ENCODE results near the gene CSK.

The CSK gene

DNA sequence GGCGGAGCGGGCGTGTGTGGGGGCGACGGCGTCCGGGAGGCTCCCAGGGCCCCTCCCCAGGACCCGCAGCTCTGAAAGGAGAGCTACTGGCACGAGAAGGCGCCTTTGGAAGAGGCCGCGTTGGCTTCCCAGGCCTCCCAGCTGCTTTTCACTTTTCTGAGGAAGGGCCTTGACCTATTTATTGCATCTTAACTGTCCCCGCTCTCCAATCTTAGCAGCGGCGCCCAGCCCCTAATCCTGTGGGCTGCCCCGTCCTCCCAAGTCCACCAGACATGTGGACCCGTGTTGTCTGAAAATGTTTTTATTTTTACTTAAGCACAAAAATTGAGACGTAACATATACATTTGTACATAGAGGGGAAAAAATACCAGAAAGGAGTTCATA, 61.6 kb downstream of the CSK start:
- peak overlapping the region; percentile 100 for H3K27ac ChIP-seq

DNA sequence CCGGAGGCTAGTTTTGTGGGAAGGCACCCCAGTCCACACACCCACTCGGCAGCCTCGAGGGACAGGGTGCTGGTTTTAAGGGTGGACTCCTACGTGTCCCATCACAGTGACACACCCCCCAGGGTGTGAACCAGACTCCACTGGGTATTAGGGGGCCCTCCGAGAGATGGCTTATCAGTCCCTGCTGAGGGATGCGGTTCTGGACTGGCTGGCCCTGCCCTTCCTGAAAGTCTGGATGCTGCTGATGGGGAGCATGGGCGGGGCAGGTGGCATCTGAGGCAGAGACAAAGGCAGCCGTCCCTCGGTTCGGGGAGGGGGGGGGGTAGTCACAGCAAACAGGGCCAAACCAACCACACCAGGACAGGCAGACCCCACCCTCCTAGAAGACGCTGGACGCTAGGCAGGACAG, 62.0 kb downstream of the CSK start:
- no peak for TF ChIP-seq CTCF (conservative IDR thresholded peaks at IDR 0.05)
- H3K27ac ChIP-seq = peak overlapping the region; percentile 100

More for the DNA sequence above, 61.6 kb downstream of the CSK start:
- TF ChIP-seq CTCF (conservative IDR thresholded peaks at IDR 0.05) = no peak

GRCh38 chr15:74844319-74845207, 62.7 kb downstream of the CSK start:
- peak overlapping the region; percentile 100 for H3K27ac ChIP-seq
- TF ChIP-seq CTCF (conservative IDR thresholded peaks at IDR 0.05) = no peak

- peak overlapping the region; percentile 100 for H3K27ac ChIP-seq
- no peak for TF ChIP-seq CTCF (conservative IDR thresholded peaks at IDR 0.05)
Observed at GRCh38 chr15:74845208-74845568, 63.3 kb downstream of the CSK start.

GRCh38 chr15:74845581-74845980, 63.7 kb downstream of the CSK start:
- H3K27ac ChIP-seq = peak overlapping the region; percentile 100; the same call in 1 of the 2 replicates
- no peak for TF ChIP-seq CTCF (conservative IDR thresholded peaks at IDR 0.05)

DNA sequence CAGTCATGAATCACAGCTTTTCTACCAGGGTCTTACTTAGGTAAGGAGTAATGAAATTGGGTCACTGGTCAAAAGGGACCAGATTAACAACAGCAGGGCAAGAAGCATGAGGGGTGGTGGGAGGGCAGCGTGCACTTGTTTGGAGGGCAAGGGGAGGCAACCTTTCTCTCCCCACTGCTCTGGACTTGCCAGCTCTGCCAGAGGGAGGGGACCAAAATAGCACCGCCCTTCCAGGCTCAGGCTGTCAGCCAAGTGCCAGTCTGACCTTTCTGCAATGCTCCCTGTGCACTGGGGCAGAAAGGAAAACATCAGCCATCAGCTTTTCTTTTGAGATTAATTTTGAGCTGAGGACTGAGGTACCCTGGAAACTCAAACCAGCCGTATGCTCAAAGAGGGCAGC, 65.6 kb downstream of the CSK start:
- TF ChIP-seq CTCF (conservative IDR thresholded peaks at IDR 0.05) = no peak
- H3K27ac ChIP-seq = peak overlapping the region; percentile 73

DNA sequence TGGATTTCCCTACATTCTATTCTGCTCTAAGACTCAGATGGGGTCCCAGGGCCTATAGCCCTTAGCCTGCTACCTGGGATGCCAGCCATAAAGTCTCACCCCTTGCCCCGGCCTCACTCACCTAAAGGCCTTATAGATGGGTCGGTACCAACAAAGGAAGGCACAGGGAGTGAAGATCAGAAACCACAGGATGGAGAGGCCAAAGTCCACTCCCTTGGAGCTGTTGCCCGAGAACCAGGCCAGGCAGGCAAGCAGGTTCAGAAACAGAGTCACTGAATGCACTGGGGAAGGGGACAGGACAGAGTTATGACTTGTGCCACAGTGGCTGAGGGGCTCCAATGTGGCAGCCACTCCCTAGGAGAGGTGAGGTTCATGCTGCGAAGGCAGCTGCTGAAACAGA, 68.5 kb downstream of the CSK start:
- H3K27ac ChIP-seq = peak overlapping the region; percentile 8; the same call in 1 of the 2 replicates
- TF ChIP-seq CTCF (conservative IDR thresholded peaks at IDR 0.05) = no peak

All from VCaP (cell line).